ENCODE results near the gene RBM33. TPM values are rescaled to one million over a fixed set of nuclear protein-coding genes. Genes with fewer than 3 reads are reported as not detected.

The RBM33 gene
- total RNA-seq, 1 donor from 2014 or later, result 79.4 TPM

GRCh38 chr7:155765458-155765857, 121.0 kb downstream of the RBM33 start:
- Mint-ChIP-seq H3K36me3 (ENCODE audit: insufficient read depth) (peaks cover 9% of the 10 kb centered on the region), H3K27me3 (no peaks in the 10 kb centered on the region), H3K4me3 (ENCODE audit: low read depth) (no peak overlapping the region), H3K4me1 (ENCODE audit: low read depth) (no peaks in the 10 kb centered on the region), H3K9me3 (ENCODE audit: low read depth) (no peaks in the 10 kb centered on the region), H3K27ac (no peak overlapping the region)
- no peak for TF ChIP-seq CTCF (IDR thresholded peaks at IDR 0.05; ENCODE audit: unreplicated experiment)
- DNase-seq (ENCODE audit: low spot score, unreplicated experiment), result no peak

GRCh38 chr7:155766386-155766785, 121.9 kb downstream of the RBM33 start:
- Mint-ChIP-seq H3K27me3 (no peaks in the 10 kb centered on the region), H3K9me3 (ENCODE audit: low read depth) (no peaks in the 10 kb centered on the region), H3K4me1 (ENCODE audit: low read depth) (no peaks in the 10 kb centered on the region), H3K4me3 (ENCODE audit: low read depth) (no peak overlapping the region), H3K27ac (no peak overlapping the region), H3K36me3 (ENCODE audit: insufficient read depth) (peaks cover 12% of the 10 kb centered on the region)
- DNase-seq (ENCODE audit: low spot score, unreplicated experiment), result no peak
- no peak for TF ChIP-seq CTCF (IDR thresholded peaks at IDR 0.05; ENCODE audit: unreplicated experiment)

GRCh38 chr7:155766966-155767916, 122.8 kb downstream of the RBM33 start:
- H3K4me1 Mint-ChIP-seq (ENCODE audit: low read depth), result no peaks in the 10 kb centered on the region
- H3K36me3 Mint-ChIP-seq (ENCODE audit: insufficient read depth), result peaks cover 13% of the 10 kb centered on the region
- no peak for TF ChIP-seq CTCF (IDR thresholded peaks at IDR 0.05; ENCODE audit: unreplicated experiment)
- no peak for DNase-seq (ENCODE audit: low spot score, unreplicated experiment)
- H3K9me3 Mint-ChIP-seq (ENCODE audit: low read depth), result no peaks in the 10 kb centered on the region
- no peaks in the 10 kb centered on the region for H3K27me3 Mint-ChIP-seq
- no peak overlapping the region for H3K27ac Mint-ChIP-seq
- no peak overlapping the region for H3K4me3 Mint-ChIP-seq (ENCODE audit: low read depth)

- Mint-ChIP-seq H3K27me3 (no peaks in the 10 kb centered on the region), H3K36me3 (ENCODE audit: insufficient read depth) (peaks cover 17% of the 10 kb centered on the region)
- TF ChIP-seq CTCF (IDR thresholded peaks at IDR 0.05; ENCODE audit: unreplicated experiment), result no peak
Measured at GRCh38 chr7:155769701-155770100, 125.2 kb downstream of the RBM33 start.

GRCh38 chr7:155770241-155770640, 125.8 kb downstream of the RBM33 start:
- H3K36me3 Mint-ChIP-seq (ENCODE audit: insufficient read depth), result peaks cover 20% of the 10 kb centered on the region
- no peak for TF ChIP-seq CTCF (IDR thresholded peaks at IDR 0.05; ENCODE audit: unreplicated experiment)

More at GRCh38 chr7:155769701-155770100, 125.2 kb downstream of the RBM33 start:
- no peak for DNase-seq (ENCODE audit: low spot score, unreplicated experiment)
- Mint-ChIP-seq H3K4me1 (ENCODE audit: low read depth) (peaks cover 1% of the 10 kb centered on the region), H3K4me3 (ENCODE audit: low read depth) (no peak overlapping the region), H3K27ac (peak overlapping the region; percentile 17), H3K9me3 (ENCODE audit: low read depth) (no peaks in the 10 kb centered on the region)

More at GRCh38 chr7:155770241-155770640, 125.8 kb downstream of the RBM33 start:
- Mint-ChIP-seq H3K4me3 (ENCODE audit: low read depth) (no peak overlapping the region), H3K27ac (no peak overlapping the region), H3K4me1 (ENCODE audit: low read depth) (peaks cover 1% of the 10 kb centered on the region), H3K9me3 (ENCODE audit: low read depth) (no peaks in the 10 kb centered on the region), H3K27me3 (no peaks in the 10 kb centered on the region)
- DNase-seq (ENCODE audit: low spot score, unreplicated experiment), result no peak
